ENCODE measurements around the gene KRTAP21-1. TPM values are rescaled to one million over a fixed set of nuclear protein-coding genes. Genes with fewer than 3 reads are reported as not detected.

The KRTAP21-1 gene
- total RNA-seq, 3 donors from 2014 or later, result not detected

DNA sequence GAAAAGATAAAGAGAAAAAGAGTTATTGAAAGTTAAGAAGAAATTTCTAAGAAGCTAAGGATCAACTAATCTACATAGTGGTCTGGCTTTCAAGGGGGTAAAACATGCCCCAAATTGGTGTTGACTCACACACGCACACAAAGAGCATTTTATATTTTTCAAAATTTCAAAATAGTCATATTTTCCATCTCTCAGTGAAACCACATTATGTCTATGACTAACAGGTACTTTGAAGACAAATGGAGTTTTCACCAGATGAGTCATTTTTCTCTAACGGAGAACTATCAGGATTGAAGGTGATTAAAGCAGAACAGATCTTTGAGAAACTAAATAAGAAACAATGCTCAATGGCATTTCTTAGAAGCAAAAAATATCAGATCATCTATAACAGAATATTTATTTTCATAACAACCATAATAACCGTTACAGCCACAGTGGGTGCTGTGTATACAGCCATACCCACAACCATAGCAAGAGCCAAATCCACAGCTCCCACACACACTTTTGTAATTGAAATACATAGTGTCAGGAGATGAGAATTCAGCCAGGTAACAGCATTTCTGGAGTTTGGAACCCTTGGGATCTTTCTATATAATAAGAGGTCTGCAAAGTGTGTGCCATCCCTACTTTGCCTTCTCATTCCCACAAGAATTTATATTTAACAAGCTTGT lies 36.9 kb downstream of the KRTAP21-1 start, which contains the start of gene KRTAP21-3:
TSS of gene KRTAP21-3 (minus strand) at position 539 of the 671 bp plus-strand sequence. CDS start at position 521, 18 bp downstream.
- Histone ChIP-seq H3K9me3 (peaks cover 44% of the 10 kb centered on the region), H3K4me3 (no peak within 1 kb of the TSS), H3K4me1 (ENCODE audit: low read depth) (no peaks in the 10 kb centered on the region), H3K36me3 (ENCODE audit: low read depth) (no peaks in the 10 kb centered on the region)
- no peak for ATAC-seq
- TF ChIP-seq, protein P1, sequence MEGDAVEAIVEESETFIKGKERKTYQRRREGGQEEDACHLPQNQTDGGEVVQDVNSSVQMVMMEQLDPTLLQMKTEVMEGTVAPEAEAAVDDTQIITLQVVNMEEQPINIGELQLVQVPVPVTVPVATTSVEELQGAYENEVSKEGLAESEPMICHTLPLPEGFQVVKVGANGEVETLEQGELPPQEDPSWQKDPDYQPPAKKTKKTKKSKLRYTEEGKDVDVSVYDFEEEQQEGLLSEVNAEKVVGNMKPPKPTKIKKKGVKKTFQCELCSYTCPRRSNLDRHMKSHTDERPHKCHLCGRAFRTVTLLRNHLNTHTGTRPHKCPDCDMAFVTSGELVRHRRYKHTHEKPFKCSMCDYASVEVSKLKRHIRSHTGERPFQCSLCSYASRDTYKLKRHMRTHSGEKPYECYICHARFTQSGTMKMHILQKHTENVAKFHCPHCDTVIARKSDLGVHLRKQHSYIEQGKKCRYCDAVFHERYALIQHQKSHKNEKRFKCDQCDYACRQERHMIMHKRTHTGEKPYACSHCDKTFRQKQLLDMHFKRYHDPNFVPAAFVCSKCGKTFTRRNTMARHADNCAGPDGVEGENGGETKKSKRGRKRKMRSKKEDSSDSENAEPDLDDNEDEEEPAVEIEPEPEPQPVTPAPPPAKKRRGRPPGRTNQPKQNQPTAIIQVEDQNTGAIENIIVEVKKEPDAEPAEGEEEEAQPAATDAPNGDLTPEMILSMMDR (IDR thresholded peaks at IDR 0.05), result no peak
- intact Hi-C loops (cut with DNase I, micrococcal nuclease), result no loop called here
- no peak for DNase-seq

DNA sequence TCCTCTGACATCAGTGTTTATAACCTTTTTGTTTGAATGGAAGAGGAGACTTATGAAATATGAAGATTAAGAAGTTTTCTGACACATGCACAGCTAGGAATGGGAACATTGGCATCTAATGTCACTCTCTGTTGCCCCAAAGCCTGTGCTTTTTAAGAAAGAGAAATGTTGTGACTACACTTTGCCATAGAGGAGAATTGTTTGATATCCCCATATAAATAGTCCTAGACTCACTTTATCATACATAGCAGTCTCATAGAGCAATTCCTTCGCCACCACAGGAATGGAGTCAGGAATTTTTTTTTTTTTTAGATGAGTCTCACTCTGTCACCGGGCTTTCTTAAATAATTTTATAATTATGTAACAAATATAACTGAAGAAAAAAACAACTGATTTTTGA lies 38.1 kb downstream of the KRTAP21-1 start:
- ATAC-seq (no peak), DNase-seq (no peak)
- H3K4me3 ChIP-seq, result no peak overlapping the region
- H3K36me3 ChIP-seq (ENCODE audit: low read depth), result no peaks in the 10 kb centered on the region
- intact Hi-C loops (cut with DNase I, micrococcal nuclease), result no loop called here
- peaks cover 44% of the 10 kb centered on the region for H3K9me3 ChIP-seq
- TF ChIP-seq, protein P1 (IDR thresholded peaks at IDR 0.05), result no peak
- H3K4me1 ChIP-seq (ENCODE audit: low read depth), result no peaks in the 10 kb centered on the region

DNA sequence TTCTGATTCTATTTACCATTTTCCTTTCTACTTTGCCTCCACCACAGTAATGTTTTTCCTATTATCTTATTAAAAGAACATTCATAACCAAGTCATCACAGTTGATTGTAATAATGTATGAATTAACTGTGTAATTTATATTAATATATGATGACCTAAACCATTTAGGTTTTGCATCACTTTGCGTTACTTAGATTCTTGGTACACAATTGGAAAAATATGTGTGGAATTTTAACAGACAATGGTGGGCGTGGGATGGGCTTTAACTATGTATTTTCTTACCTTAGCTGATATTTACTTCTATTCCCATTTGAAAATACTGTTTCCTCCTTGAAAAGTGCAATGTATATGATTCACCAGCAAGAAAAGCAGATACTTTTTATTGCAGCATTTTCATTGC lies 40.3 kb downstream of the KRTAP21-1 start:
- TF ChIP-seq, protein P1 (IDR thresholded peaks at IDR 0.05), result no peak
- DNase-seq (no peak), ATAC-seq (no peak)
- H3K4me3 ChIP-seq, result no peak overlapping the region
- H3K9me3 ChIP-seq, result peaks cover 51% of the 10 kb centered on the region
- intact Hi-C loops (cut with DNase I, micrococcal nuclease), result no loop called here
- H3K36me3 ChIP-seq (ENCODE audit: low read depth), result no peaks in the 10 kb centered on the region
- no peaks in the 10 kb centered on the region for H3K4me1 ChIP-seq (ENCODE audit: low read depth)

- no peaks in the 10 kb centered on the region for H3K36me3 ChIP-seq (ENCODE audit: low read depth)
- ATAC-seq (no peak), DNase-seq (no peak)
- H3K4me1 ChIP-seq (ENCODE audit: low read depth), result no peaks in the 10 kb centered on the region
- intact Hi-C loops (cut with DNase I, micrococcal nuclease), result no loop called here
- TF ChIP-seq, protein P1 (IDR thresholded peaks at IDR 0.05), result no peak
- H3K4me3 ChIP-seq, result no peak overlapping the region
- H3K9me3 ChIP-seq, result peaks cover 48% of the 10 kb centered on the region
Observed at GRCh38 chr21:30714456-30714855, 40.8 kb downstream of the KRTAP21-1 start.

GRCh38 chr21:30713766-30714165 lies 41.5 kb downstream of the KRTAP21-1 start:
- DNase-seq (no peak), ATAC-seq (no peak)
- H3K4me1 ChIP-seq (ENCODE audit: low read depth), result no peaks in the 10 kb centered on the region
- H3K36me3 ChIP-seq (ENCODE audit: low read depth), result no peaks in the 10 kb centered on the region
- no peak overlapping the region for H3K4me3 ChIP-seq
- peaks cover 47% of the 10 kb centered on the region for H3K9me3 ChIP-seq
- intact Hi-C loops (cut with DNase I, micrococcal nuclease), result no loop called here
- TF ChIP-seq, protein P1 (IDR thresholded peaks at IDR 0.05), result no peak

Data from mucosa of descending colon (tissue), 3 donors.